Measurements from ENCODE around the gene PRELID2.

DNA sequence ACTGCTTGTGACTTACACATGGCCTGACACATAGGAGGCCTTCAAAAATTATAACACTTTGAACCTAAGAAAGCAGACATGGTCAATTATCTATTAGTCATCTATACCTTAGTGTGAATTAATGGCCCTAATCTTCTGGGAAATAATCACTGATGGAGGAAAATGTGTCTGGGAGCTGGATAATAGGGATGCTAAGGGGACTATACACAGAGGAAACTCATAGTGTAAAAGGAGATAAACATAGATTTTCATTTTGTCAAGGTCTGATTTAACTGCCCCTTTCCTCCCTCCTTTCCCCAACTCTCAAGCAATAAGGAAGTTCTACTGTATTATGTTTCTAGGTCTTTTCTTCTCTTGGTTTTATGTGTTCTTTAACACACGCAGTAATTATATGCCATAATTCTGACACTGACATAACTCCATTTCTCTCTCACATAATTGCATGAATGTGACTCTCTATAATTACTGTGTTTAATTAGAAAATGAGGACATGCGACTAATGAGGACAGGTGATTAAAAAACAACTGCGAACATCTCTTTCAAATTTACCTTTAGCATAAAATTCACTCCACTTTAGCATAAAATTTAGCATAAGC, 18.7 kb upstream of the PRELID2 start:
- TF ChIP-seq BHLHE40 (IDR thresholded peaks at IDR 0.05; ENCODE audit: borderline replicate concordance), result no peak
- TF ChIP-seq ARNT (IDR thresholded peaks at IDR 0.05), result no peak
- no peak for TF ChIP-seq NFRKB (IDR thresholded peaks at IDR 0.05)
- TF ChIP-seq FOXA1 (IDR thresholded peaks at IDR 0.05), result no peak

Measured in HEK293T (cell line).